HFF-Myc (cell line): ENCODE data around the gene CTSO.

Experiments
- DNase-seq: peaks from one replicate; pipeline ENCODE4 v3.0.0-alpha.2; 2011; ENCODE audit warnings: low read depth; ENCODE audit errors: extremely low read depth
- H3K4me3 ChIP-seq: replicated peaks from 2 replicates; pipeline ENCODE4 v1.5.1; 2011; ENCODE audit warnings: low read depth, mild to moderate bottlenecking, control low read depth, low read length
- CTCF ChIP-seq: IDR thresholded peaks from 2 replicates; pipeline ENCODE4 v1.5.1; 2012; ENCODE audit warnings: mild to moderate bottlenecking, low read depth, low read length, control low read depth; ENCODE audit errors: missing control alignments

CTSO gene

GRCh38 chr4:155887045-155887444 lies 66.6 kb downstream of the CTSO start:
- no peak for DNase-seq
- no peak for TF ChIP-seq CTCF
- H3K4me3 ChIP-seq, result no peak overlapping the region

- no peak for DNase-seq
- TF ChIP-seq CTCF, result no peak
These were observed 68.0 kb downstream of the CTSO start for GRCh38 chr4:155885666-155886065.

GRCh38 chr4:155883895-155884294 lies 69.8 kb downstream of the CTSO start:
- TF ChIP-seq CTCF, result no peak
- H3K4me3 ChIP-seq, result no peak overlapping the region
- no peak for DNase-seq

More at GRCh38 chr4:155885666-155886065, 68.0 kb downstream of the CTSO start:
- no peak overlapping the region for H3K4me3 ChIP-seq

DNA sequence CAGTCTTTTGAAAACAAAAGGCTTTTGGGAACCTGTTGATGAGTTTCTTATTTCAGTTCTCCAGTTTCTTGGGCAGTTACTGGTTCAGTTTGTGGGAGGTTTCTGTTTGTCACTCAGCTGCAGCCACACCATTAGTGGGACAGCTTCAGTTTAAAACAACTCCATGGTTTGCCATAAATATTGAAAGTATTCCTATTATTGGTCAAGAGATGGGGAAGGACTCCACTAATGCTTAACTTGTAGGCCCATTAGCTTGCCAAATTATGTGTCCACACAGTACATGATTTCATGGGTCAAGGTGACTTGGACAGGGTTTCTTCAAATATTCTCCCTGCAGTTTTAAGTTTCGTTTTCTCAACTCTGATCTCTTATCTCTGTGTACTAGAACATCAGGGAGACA lies 72.1 kb downstream of the CTSO start:
- DNase-seq, result no peak
- no peak for TF ChIP-seq CTCF
- no peak overlapping the region for H3K4me3 ChIP-seq

DNA sequence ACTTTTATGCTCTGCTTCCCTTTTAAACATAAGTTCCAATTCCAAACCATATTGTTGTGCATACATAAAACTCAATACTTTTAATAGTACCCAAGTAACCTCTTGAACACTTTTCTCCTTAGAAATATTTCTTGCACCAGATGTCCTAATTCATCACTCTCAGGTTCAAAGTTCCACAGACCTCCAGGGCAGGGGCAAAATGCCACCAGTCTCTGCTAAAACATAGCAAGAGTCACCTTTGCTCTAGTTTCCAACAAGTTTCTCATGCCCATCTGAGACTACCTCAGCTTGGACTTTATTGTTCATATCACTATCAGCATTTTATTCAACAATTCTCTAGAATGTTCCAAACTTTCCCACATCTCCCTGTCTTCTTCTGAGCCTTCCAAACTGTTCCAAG lies 73.9 kb downstream of the CTSO start:
- no peak for DNase-seq
- no peak overlapping the region for H3K4me3 ChIP-seq
- no peak for TF ChIP-seq CTCF

- TF ChIP-seq CTCF, result no peak
- no peak for DNase-seq
- H3K4me3 ChIP-seq, result no peak overlapping the region
These were observed 75.1 kb downstream of the CTSO start for GRCh38 chr4:155878611-155879010.

DNA sequence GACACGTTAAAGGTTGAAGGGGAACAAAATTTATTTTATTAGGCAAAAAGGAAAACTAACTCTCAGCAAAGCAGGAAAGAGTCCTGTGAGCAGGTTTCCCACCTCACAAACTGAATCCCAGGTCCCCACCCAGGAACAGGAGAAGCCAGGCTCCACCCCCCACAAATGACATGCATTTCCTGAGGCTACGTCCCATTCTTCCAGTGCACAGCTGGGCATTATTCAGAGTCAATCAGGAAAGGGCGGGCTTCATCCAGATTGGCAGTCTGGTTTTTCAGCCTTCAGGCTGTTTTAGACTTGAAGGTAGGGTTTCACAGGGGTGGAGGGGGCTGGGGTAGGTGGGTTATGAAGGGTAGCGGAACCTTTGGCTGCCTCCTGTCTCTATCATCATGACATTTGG lies 75.7 kb downstream of the CTSO start:
- no peak overlapping the region for H3K4me3 ChIP-seq
- DNase-seq, result no peak
- TF ChIP-seq CTCF, result no peak
